Gastrocnemius medialis (tissue), 4 donors: ENCODE measurements around the gene ZNF383. TPM values are rescaled to one million over a fixed set of nuclear protein-coding genes. Genes with fewer than 3 reads are reported as not detected.

Source experiments
- ATAC-seq, 2 donors: fragments of 150-250 bp; one replicate each; pipeline ENCODE4 v1.9.1; 2016
- DNase-seq, 2 donors: peaks; one replicate each; pipeline ENCODE4 v3.0.0-alpha.2; 2019
- H3K27ac ChIP-seq, 4 donors: fragments of 200-600 bp; sonication (generic); 1 replicate in 1 of 4; 2 replicates in 3 of 4; pipeline ENCODE4 v1.5.1; 2016 to 2018; ENCODE audit warnings: mild to moderate bottlenecking in 2 of 4, moderate library complexity in 1 of 4
- H3K27me3 ChIP-seq, 3 donors: fragments of 200-600 bp; sonication (generic) in 2 of 3; 1 replicate in 1 of 3; 2 replicates in 2 of 3; pipeline versions ENCODE4 v1.5.1 to v1.6.0; 2016 to 2019; ENCODE audit warnings: mild to moderate bottlenecking in 1 of 3, moderate library complexity in 1 of 3
- H3K36me3 ChIP-seq, 2 donors: fragments of 200-600 bp; sonication (generic) in 1 of 2; one replicate each; pipeline ENCODE4 v1.5.1; 2017 to 2018
- H3K4me1 ChIP-seq, 2 donors: fragments of 200-600 bp; sonication (generic) in 1 of 2; one replicate each; pipeline ENCODE4 v1.5.1; 2016 to 2017; ENCODE audit warnings: mild to moderate bottlenecking in 2 of 2
- H3K4me3 ChIP-seq, 4 donors: fragments of 200-600 bp; sonication (generic) in 3 of 4; 1 replicate in 1 of 4; 2 replicates in 3 of 4; pipeline ENCODE4 v1.5.1; 2016 to 2019; ENCODE audit warnings: mild to moderate bottlenecking in 2 of 4
- H3K9me3 ChIP-seq, 3 donors: fragments of 200-600 bp; sonication (generic) in 2 of 3; 1 replicate in 1 of 3; 2 replicates in 2 of 3; pipeline ENCODE4 v1.5.1; 2016 to 2019
- POLR2A ChIP-seq, 2 donors: fragments of 450-650 bp; IDR thresholded peaks; one replicate each; pipeline ENCODE4 v1.6.1; 2017; ENCODE audit warnings: antibody characterized with exemption in 2 of 2, mild to moderate bottlenecking in 2 of 2, moderate library complexity in 2 of 2
- in situ Hi-C, 4 donors: fragments of 200-750 bp; cut with MboI; loops; one replicate each; pipeline versions ENCODE4 v1.15.0 to v1.8.0; 2017; ENCODE audit warnings: low sequenced_read_pairs in 4 of 4
- intact Hi-C: fragments of 100-400 bp; cut with DNase I; formaldehyde crosslinking; loops from one replicate; pipeline ENCODE4 v1.15.1; 2023; ENCODE audit warnings: low total_unique reads
- total RNA-seq, 4 donors: library from RNA; depleted of rRNA; stranded (reverse); fragments of >200 nt; gene quantifications; one replicate each; pipeline versions ENCODE4 v1.1.0 to v1.2.3, GENCODE V29; 2016
- TF ChIP-seq, protein P1 (sequence below), 5 experiments: fragments of 450-650 bp in 3 of 5; fragments of 200-600 bp in 2 of 5; sonication (generic) in 2 of 5; IDR thresholded peaks in 4 of 5; conservative IDR thresholded peaks in 1 of 5; 1 replicate in 4 of 5; 2 replicates in 1 of 5; pipeline ENCODE4 v1.5.1; 2016 to 2019; ENCODE audit warnings: antibody characterized with exemption in 5 of 5, mild to moderate bottlenecking in 3 of 5, moderate library complexity in 3 of 5

Gene ZNF383
- total RNA-seq, 4 donors from 2014 or later, result 2.3 to 8.4 (median 4.0) TPM

DNA sequence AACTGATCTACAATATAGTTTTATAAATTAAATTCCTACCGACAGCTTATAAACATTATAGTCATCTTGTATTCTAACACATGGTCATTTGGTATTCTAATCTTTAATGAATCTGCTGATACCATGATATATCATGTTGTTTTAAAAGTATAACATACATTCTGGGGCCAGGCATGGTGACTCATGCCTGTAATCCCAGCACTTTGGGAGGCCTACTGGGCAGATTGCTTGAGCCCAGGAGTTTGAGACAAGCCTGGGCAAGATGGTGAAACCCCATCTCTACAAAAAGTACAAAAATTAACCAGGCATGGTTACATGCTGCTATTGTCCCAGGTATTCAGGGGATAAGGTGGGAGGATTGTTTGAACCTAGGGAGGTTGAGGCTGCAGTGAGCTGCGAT lies 3.1 kb downstream of the ZNF383 start:
- TF ChIP-seq, protein P1, sequence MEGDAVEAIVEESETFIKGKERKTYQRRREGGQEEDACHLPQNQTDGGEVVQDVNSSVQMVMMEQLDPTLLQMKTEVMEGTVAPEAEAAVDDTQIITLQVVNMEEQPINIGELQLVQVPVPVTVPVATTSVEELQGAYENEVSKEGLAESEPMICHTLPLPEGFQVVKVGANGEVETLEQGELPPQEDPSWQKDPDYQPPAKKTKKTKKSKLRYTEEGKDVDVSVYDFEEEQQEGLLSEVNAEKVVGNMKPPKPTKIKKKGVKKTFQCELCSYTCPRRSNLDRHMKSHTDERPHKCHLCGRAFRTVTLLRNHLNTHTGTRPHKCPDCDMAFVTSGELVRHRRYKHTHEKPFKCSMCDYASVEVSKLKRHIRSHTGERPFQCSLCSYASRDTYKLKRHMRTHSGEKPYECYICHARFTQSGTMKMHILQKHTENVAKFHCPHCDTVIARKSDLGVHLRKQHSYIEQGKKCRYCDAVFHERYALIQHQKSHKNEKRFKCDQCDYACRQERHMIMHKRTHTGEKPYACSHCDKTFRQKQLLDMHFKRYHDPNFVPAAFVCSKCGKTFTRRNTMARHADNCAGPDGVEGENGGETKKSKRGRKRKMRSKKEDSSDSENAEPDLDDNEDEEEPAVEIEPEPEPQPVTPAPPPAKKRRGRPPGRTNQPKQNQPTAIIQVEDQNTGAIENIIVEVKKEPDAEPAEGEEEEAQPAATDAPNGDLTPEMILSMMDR (IDR thresholded peaks at IDR 0.05 in 4 of 5, conservative IDR thresholded peaks at IDR 0.05 in 1 of 5), result no peak
- no peak for TF ChIP-seq POLR2A (IDR thresholded peaks at IDR 0.05)
- peaks cover 0 to 12% (median 0%) of the 10 kb centered on the region in 3 donors for H3K9me3 ChIP-seq
- intact Hi-C loops, result no loop called here
- no peaks in the 10 kb centered on the region for H3K27me3 ChIP-seq
- peaks cover 3 to 11% of the 10 kb centered on the region in 2 donors for H3K4me1 ChIP-seq
- ATAC-seq (no peak), DNase-seq (no peak)
- in situ Hi-C loops, result loop anchor here in 1 of 4 donors (25.0 kb wide), 1 partner anchor 241 kb away; the partner anchor contains the start of genes ZNF569 and ZNF570
- H3K36me3 ChIP-seq, result peaks cover 16 to 59% of the 10 kb centered on the region in 2 donors
- no peak overlapping the region for H3K27ac ChIP-seq
- no peak overlapping the region for H3K4me3 ChIP-seq

DNA sequence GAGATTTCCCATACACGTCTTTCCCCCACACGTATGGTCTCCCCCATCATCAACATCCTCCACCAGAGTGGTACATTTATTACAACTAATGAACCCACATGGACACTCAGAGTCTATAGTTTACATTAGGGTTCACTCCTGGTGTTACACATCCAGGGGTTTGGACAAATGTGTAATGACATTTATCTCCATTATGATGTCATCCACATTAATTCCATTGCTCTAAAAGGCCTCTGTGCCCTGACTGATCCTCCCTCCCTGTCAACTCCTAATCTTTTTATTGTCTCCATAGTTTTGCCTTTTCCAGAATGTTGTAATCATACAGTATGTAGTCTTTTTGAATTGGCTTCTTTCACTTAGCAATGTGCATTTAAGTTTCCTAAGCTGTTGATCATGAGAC lies 8.2 kb downstream of the ZNF383 start:
- intact Hi-C loops (no loop called here), in situ Hi-C loops (loop anchor here in 1 of 4 donors (25.0 kb wide), 1 partner anchor 161 kb away; no protein-coding TSS in a partner anchor)
- H3K9me3 ChIP-seq, result peaks cover 0 to 20% (median 3%) of the 10 kb centered on the region in 3 donors
- H3K4me3 ChIP-seq, result no peak overlapping the region
- TF ChIP-seq POLR2A (IDR thresholded peaks at IDR 0.05), result no peak
- TF ChIP-seq, protein P1 (IDR thresholded peaks at IDR 0.05 in 4 of 5, conservative IDR thresholded peaks at IDR 0.05 in 1 of 5), result no peak
- ATAC-seq, result no peak
- H3K27ac ChIP-seq, result no peak overlapping the region
- no peaks in the 10 kb centered on the region for H3K4me1 ChIP-seq
- H3K27me3 ChIP-seq, result no peaks in the 10 kb centered on the region
- no peak for DNase-seq
- peaks cover 24 to 89% of the 10 kb centered on the region in 2 donors for H3K36me3 ChIP-seq

DNA sequence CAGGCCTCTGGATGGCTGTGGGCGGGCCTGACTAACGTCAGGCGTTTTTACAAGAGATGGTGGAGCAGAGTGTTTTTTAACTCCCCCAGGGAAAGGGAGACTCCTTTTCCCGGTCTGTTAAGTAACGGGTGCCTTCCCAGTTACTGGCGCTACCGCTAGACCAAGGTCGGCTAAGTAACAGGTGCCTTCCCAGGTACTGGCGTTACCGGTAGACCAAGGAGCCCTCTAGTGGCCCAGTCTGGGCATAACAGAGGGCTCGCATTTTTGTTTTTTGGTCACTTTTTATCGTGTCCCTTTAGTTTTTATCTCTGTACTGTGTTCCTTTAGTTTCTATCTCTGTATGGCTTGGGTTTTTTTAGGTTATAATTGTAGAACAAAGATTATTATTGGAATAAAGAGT lies 10.0 kb downstream of the ZNF383 start:
- ATAC-seq (no peak), DNase-seq (no peak)
- Histone ChIP-seq H3K27me3 (no peaks in the 10 kb centered on the region), H3K4me3 (no peak overlapping the region), H3K27ac (no peak overlapping the region), H3K36me3 (peaks cover 34 to 92% of the 10 kb centered on the region in 2 donors), H3K9me3 (peaks cover 2 to 33% (median 3%) of the 10 kb centered on the region in 3 donors), H3K4me1 (no peaks in the 10 kb centered on the region)
- in situ Hi-C loops (loop anchor here in 1 of 4 donors (25.0 kb wide), 1 partner anchor 159 kb away; no protein-coding TSS in a partner anchor), intact Hi-C loops (no loop called here)
- TF ChIP-seq, protein P1 (IDR thresholded peaks at IDR 0.05 in 4 of 5, conservative IDR thresholded peaks at IDR 0.05 in 1 of 5), result peak in 1 of 5 experiments; percentile 27
- TF ChIP-seq POLR2A (IDR thresholded peaks at IDR 0.05), result no peak

DNA sequence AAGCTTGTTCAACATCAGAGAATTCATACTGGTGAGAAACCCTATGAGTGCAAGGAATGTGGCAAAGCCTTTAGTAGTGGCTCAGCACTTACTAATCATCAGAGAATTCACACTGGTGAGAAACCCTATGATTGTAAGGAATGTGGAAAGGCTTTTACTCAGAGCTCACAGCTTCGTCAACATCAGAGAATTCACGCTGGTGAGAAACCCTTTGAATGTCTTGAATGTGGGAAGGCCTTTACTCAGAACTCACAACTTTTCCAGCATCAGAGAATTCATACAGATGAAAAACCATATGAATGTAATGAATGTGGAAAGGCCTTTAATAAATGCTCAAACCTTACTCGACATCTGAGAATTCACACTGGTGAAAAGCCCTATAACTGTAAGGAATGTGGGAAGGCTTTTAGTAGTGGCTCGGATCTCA lies 25.2 kb downstream of the ZNF383 start:
- Histone ChIP-seq H3K36me3 (peaks cover 38 to 83% of the 10 kb centered on the region in 2 donors), H3K4me1 (no peaks in the 10 kb centered on the region), H3K9me3 (peaks cover 30 to 97% (median 60%) of the 10 kb centered on the region in 3 donors), H3K27ac (no peak overlapping the region), H3K27me3 (peaks cover 0 to 7% (median 0%) of the 10 kb centered on the region in 3 donors), H3K4me3 (peak overlapping the region in 2 of 4 donors; percentile 5 to 48)
- ATAC-seq (no peak), DNase-seq (no peak)
- in situ Hi-C loops (loop anchor here in 1 of 4 donors (25.0 kb wide), 1 partner anchor 144 kb away; no protein-coding TSS in a partner anchor), intact Hi-C loops (no loop called here)
- TF ChIP-seq, protein P1 (IDR thresholded peaks at IDR 0.05 in 4 of 5, conservative IDR thresholded peaks at IDR 0.05 in 1 of 5), result no peak
